Muscle of back (tissue), 11 donors: Measurements from ENCODE around the gene FRMD3. TPM values are rescaled to one million over a fixed set of nuclear protein-coding genes. Genes with fewer than 3 reads are reported as not detected.
A peak's percentile ranks its signal among the peaks of the same experiment; 100 is the strongest.

ENCODE experiments used
- DNase-seq, 3 donors: peaks; one replicate each; pipeline versions ENCODE4 v3.0.0 to v3.0.0-alpha.2; 2013
- polyA plus RNA-seq, 10 donors: library from polyadenylated mRNA; unstranded; fragments of 120-200 nt; gene quantifications; one replicate each; pipeline ENCODE4 v1.2.1, GENCODE V29; 2013; ENCODE audit not compliant: insufficient read length in 10 of 10

FRMD3 gene
- polyA plus RNA-seq, 10 donors = 22.5 to 37.8 (median 29.4) TPM

- DNase-seq = no peak
Observed at GRCh38 chr9:83339435-83339834, 198.8 kb downstream of the FRMD3 start.

GRCh38 chr9:83336706-83337105 is 201.5 kb downstream of the FRMD3 start:
- no peak for DNase-seq

GRCh38 chr9:83334320-83334719 is 203.9 kb downstream of the FRMD3 start:
- DNase-seq = peak; percentile 83 to 85 (median 83)

GRCh38 chr9:83330207-83331196 is 207.7 kb downstream of the FRMD3 start:
- no peak for DNase-seq

GRCh38 chr9:83327750-83328622 is 210.2 kb downstream of the FRMD3 start:
- peak in 1 of 3 donors; percentile 43 for DNase-seq

GRCh38 chr9:83327323-83327722 is 210.9 kb downstream of the FRMD3 start:
- DNase-seq = no peak

- DNase-seq = no peak
Observed at GRCh38 chr9:83323148-83323547, 215.1 kb downstream of the FRMD3 start.

- no peak for DNase-seq
Observed at GRCh38 chr9:83322438-83322837, 215.8 kb downstream of the FRMD3 start.

- DNase-seq = no peak
Observed at GRCh38 chr9:83317244-83317643, 221.0 kb downstream of the FRMD3 start.

- no peak for DNase-seq
Observed at GRCh38 chr9:83315649-83316048, 222.6 kb downstream of the FRMD3 start.

GRCh38 chr9:83313781-83314180 is 224.4 kb downstream of the FRMD3 start:
- no peak for DNase-seq

GRCh38 chr9:83312537-83312936 is 225.7 kb downstream of the FRMD3 start:
- no peak for DNase-seq

- peak; percentile 32 to 81 (median 41) for DNase-seq
Observed at GRCh38 chr9:83307066-83307724, 231.0 kb downstream of the FRMD3 start.

- peak; percentile 90 to 96 (median 91) for DNase-seq
Observed at GRCh38 chr9:83304686-83305085, 233.5 kb downstream of the FRMD3 start.

GRCh38 chr9:83299571-83299970 is 238.6 kb downstream of the FRMD3 start:
- DNase-seq = no peak

- DNase-seq = no peak
Observed at GRCh38 chr9:83299094-83299493, 239.1 kb downstream of the FRMD3 start.

- no peak for DNase-seq
Observed at GRCh38 chr9:83296123-83296522, 242.1 kb downstream of the FRMD3 start.

GRCh38 chr9:83294816-83295215 is 243.4 kb downstream of the FRMD3 start:
- DNase-seq = no peak

GRCh38 chr9:83291196-83291595 is 247.0 kb downstream of the FRMD3 start:
- no peak for DNase-seq

GRCh38 chr9:83290692-83291091 is 247.5 kb downstream of the FRMD3 start:
- no peak for DNase-seq

GRCh38 chr9:83287021-83287420 is 251.2 kb downstream of the FRMD3 start:
- no peak for DNase-seq
